22Rv1 (cell line): Measurements from ENCODE around the gene PARK7.

Experiments
- CTCF ChIP-seq: fragments of 450-650 bp; IDR thresholded peaks from 2 replicates; pipeline ENCODE4 v1.5.1; 2017; ENCODE audit warnings: mild to moderate bottlenecking
- ZFX ChIP-seq: fragments of 450-650 bp; IDR thresholded peaks from 2 replicates; pipeline ENCODE4 v1.6.1; 2017; ENCODE audit warnings: antibody characterized with exemption, borderline replicate concordance

GRCh38 chr1:7970246-7970645, 8.7 kb downstream of the PARK7 start:
- TF ChIP-seq CTCF, result no peak
- TF ChIP-seq ZFX, result no peak
